ENCODE data around the gene MAST2. TPM values are rescaled to one million over a fixed set of nuclear protein-coding genes. Genes with fewer than 3 reads are reported as not detected.

MAST2 gene
- total and polyA plus RNA-seq, 9 of the 15 experiments (the other 6 are each of a cell fraction or from before 2014, with no cell fraction given) = 0.73 to 32.0 (median 17.8) TPM

DNA sequence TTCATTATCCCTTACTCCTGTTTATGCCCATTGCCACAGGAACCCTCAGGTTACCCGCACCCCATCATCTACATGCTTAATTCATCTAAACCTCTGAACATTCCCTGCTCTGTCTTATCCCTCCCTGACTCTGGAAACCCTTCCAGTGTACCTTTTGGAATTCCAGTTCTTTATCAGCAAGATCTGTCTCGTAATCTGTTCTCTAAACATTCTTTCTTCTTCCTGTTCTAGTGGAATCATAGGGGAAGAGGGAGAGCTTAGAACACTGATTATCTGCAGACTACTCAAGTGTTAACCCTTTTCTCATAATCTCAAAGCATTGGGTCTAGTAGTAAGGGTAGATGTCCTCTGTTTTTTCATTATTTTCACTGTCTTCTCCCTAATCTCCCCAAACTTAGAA, 169.2 kb downstream of the MAST2 start:
- BruUV-seq (replicated peaks) = no TSS peak
- ATAC-seq (no peak), FAIRE-seq (no peak), DNase-seq (ENCODE audit: extremely low read depth in 1 of 4, low spot score in 3 of 4) (no peak)
- ChIA-PET CTCF (ENCODE audit: low intra/inter-chr PET ratio) (no interaction called here), POLR2A (no interaction called here)
- Histone ChIP-seq H3K27ac (ENCODE audit: extremely low read depth, low read depth, low read length) (no peak overlapping the region), H3K9ac (ENCODE audit: insufficient read depth in 1 of 2, low read depth in 2 of 2, low read length in 2 of 2) (no peak overlapping the region), H3K4me3 (no peak overlapping the region), H3K4me2 (ENCODE audit: insufficient read depth, low read length) (no peak overlapping the region), H3K36me3 (ENCODE audit: control insufficient read depth, insufficient read depth, low read length) (peaks cover 11% of the 10 kb centered on the region), H3K4me1 (replicated peaks in 1 of 2; ENCODE audit: control insufficient read depth in 2 of 2, insufficient read depth in 2 of 2, low read length in 2 of 2) (0 out of 5 replicates have a peak, but pooled peaks cover 0 to 2% of the 10 kb centered on the region in 2 experiments), H3K9me3 (replicated peaks; ENCODE audit: control insufficient read depth, insufficient read depth, low read depth, low read length) (no peaks in the 10 kb centered on the region), H4K20me1 (replicated peaks; ENCODE audit: control insufficient read depth, insufficient read depth, low read length) (no peaks in the 10 kb centered on the region), H3K9me1 (ENCODE audit: control insufficient read depth, insufficient read depth, low read length) (no peaks in the 10 kb centered on the region), H3K79me2 (ENCODE audit: control insufficient read depth, insufficient read depth, low read length) (no peaks in the 10 kb centered on the region), H3K27me3 (ENCODE audit: control insufficient read depth in 2 of 2, insufficient read depth in 2 of 2, low read length in 2 of 2) (no peaks in the 10 kb centered on the region), H2AFZ (ENCODE audit: low read depth, low read length) (no peak overlapping the region)
- in situ Hi-C loops (cut with MboI) (no loop called here), intact Hi-C loops (cut with micrococcal nuclease) (no loop called here)
- 56% methylated on average over 2 of the region's 2 CpGs for WGBS (ENCODE audit: insufficient coverage, low coverage, missing lambda C conversion rate)
- TF ChIP-seq ATF1 (CRISPR knock-in tag; IDR thresholded peaks at IDR 0.05) (no peak), ATF1 (tag; IDR thresholded peaks at IDR 0.05) (no peak), CAMTA2 (CRISPR knock-in tag; conservative IDR thresholded peaks at IDR 0.05) (no peak), PML (IDR thresholded peaks at IDR 0.05; ENCODE audit: low read length) (no peak), ZNF174 (CRISPR knock-in tag; IDR thresholded peaks at IDR 0.05) (no peak), MTF1 (CRISPR knock-in tag; IDR thresholded peaks at IDR 0.05; ENCODE audit: borderline replicate concordance) (no peak), NFE2L1 (tag; IDR thresholded peaks at IDR 0.05; ENCODE audit: borderline replicate concordance, low read depth) (no peak), BRD4 (IDR thresholded peaks at IDR 0.05) (no peak), ZNF740 (CRISPR knock-in tag; IDR thresholded peaks at IDR 0.05) (no peak), ZNF740 (tag; IDR thresholded peaks at IDR 0.05) (no peak), GATAD2B (IDR thresholded peaks at IDR 0.05; ENCODE audit: borderline replicate concordance) (no peak), DLX4 (CRISPR knock-in tag; IDR thresholded peaks at IDR 0.05) (no peak), TAF9B (IDR thresholded peaks at IDR 0.05; ENCODE audit: partially characterized antibody) (no peak), IRF1 (CRISPR knock-in tag; IDR thresholded peaks at IDR 0.05; ENCODE audit: borderline replicate concordance) (no peak)
- TF ChIP-seq, protein P1, sequence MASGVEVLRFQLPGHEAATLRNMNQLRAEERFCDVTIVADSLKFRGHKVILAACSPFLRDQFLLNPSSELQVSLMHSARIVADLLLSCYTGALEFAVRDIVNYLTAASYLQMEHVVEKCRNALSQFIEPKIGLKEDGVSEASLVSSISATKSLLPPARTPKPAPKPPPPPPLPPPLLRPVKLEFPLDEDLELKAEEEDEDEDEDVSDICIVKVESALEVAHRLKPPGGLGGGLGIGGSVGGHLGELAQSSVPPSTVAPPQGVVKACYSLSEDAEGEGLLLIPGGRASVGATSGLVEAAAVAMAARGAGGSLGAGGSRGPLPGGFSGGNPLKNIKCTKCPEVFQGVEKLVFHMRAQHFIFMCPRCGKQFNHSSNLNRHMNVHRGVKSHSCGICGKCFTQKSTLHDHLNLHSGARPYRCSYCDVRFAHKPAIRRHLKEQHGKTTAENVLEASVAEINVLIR (CRISPR knock-in tag; IDR thresholded peaks at IDR 0.05) = no peak
- TF ChIP-seq, protein P2, sequence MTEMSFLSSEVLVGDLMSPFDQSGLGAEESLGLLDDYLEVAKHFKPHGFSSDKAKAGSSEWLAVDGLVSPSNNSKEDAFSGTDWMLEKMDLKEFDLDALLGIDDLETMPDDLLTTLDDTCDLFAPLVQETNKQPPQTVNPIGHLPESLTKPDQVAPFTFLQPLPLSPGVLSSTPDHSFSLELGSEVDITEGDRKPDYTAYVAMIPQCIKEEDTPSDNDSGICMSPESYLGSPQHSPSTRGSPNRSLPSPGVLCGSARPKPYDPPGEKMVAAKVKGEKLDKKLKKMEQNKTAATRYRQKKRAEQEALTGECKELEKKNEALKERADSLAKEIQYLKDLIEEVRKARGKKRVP (CRISPR knock-in tag; IDR thresholded peaks at IDR 0.05) = no peak
- TF ChIP-seq, protein P3, sequence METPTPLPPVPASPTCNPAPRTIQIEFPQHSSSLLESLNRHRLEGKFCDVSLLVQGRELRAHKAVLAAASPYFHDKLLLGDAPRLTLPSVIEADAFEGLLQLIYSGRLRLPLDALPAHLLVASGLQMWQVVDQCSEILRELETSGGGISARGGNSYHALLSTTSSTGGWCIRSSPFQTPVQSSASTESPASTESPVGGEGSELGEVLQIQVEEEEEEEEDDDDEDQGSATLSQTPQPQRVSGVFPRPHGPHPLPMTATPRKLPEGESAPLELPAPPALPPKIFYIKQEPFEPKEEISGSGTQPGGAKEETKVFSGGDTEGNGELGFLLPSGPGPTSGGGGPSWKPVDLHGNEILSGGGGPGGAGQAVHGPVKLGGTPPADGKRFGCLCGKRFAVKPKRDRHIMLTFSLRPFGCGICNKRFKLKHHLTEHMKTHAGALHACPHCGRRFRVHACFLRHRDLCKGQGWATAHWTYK (CRISPR knock-in tag; IDR thresholded peaks at IDR 0.05) = no peak
- TF ChIP-seq, protein P4, sequence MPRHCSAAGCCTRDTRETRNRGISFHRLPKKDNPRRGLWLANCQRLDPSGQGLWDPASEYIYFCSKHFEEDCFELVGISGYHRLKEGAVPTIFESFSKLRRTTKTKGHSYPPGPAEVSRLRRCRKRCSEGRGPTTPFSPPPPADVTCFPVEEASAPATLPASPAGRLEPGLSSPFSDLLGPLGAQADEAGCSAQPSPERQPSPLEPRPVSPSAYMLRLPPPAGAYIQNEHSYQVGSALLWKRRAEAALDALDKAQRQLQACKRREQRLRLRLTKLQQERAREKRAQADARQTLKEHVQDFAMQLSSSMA (CRISPR knock-in tag; IDR thresholded peaks at IDR 0.05) = no peak
